ENCODE data around the gene LRRC27. TPM values are rescaled to one million over a fixed set of nuclear protein-coding genes. Genes with fewer than 3 reads are reported as not detected.

LRRC27 gene
- total and polyA plus RNA-seq, 2 experiments from 2014 or later: 19.0 to 21.8 TPM

DNA sequence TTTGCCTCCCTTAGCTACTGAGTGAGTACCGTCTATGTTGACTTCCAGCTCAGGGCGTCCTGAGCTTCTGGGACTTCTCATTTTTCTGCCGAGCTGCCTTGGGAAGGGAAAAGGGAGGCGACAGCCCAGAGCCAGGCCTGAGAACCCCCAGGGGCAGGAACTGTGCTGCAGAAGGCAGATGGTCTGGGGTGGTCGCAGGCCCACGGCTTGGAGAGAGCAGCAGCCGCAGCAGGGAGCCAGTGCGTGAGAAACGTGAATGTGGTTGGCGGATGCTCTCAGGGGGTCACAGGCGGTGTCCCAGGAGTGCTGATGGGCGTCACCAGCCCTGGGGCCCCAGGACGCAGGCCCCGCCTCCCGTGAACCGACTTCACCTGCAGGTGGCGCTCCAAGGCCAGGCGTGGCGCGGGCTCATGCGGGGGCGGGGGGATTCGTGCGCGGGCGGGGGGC lies 55.8 kb downstream of the LRRC27 start:
- DNase-seq (ENCODE audit: low read depth in 1 of 2, low spot score in 1 of 2): peak; percentile 59 to 87
- H3K4me1 ChIP-seq (ENCODE audit: low read depth): peaks cover 25% of the 10 kb centered on the region
- no peaks in the 10 kb centered on the region for H3K36me3 ChIP-seq
- no peaks in the 10 kb centered on the region for H3K27me3 ChIP-seq
- no peaks in the 10 kb centered on the region for H3K9me3 ChIP-seq (ENCODE audit: low read depth)
- peak; percentile 46 for TF ChIP-seq CTCF (IDR thresholded peaks at IDR 0.05; ENCODE audit: low read depth, low read length)
- peak overlapping the region; percentile 78 for H3K27ac ChIP-seq
- no peak overlapping the region for H3K4me3 ChIP-seq

- Histone ChIP-seq H3K9me3 (ENCODE audit: low read depth) (no peaks in the 10 kb centered on the region), H3K4me1 (ENCODE audit: low read depth) (peaks cover 25% of the 10 kb centered on the region), H3K36me3 (no peaks in the 10 kb centered on the region), H3K27ac (no peak overlapping the region), H3K4me3 (no peak overlapping the region), H3K27me3 (no peaks in the 10 kb centered on the region)
- no peak for DNase-seq (ENCODE audit: low read depth in 1 of 2, low spot score in 1 of 2)
- TF ChIP-seq CTCF (IDR thresholded peaks at IDR 0.05; ENCODE audit: low read depth, low read length): no peak
Measured at GRCh38 chr10:132388891-132389432, 57.0 kb downstream of the LRRC27 start.

GRCh38 chr10:132389433-132390169 lies 57.6 kb downstream of the LRRC27 start:
- no peak for DNase-seq (ENCODE audit: low read depth in 1 of 2, low spot score in 1 of 2)
- no peak for TF ChIP-seq CTCF (IDR thresholded peaks at IDR 0.05; ENCODE audit: low read depth, low read length)
- Histone ChIP-seq H3K36me3 (no peaks in the 10 kb centered on the region), H3K9me3 (ENCODE audit: low read depth) (no peaks in the 10 kb centered on the region), H3K27me3 (no peaks in the 10 kb centered on the region), H3K27ac (no peak overlapping the region), H3K4me1 (ENCODE audit: low read depth) (peaks cover 25% of the 10 kb centered on the region), H3K4me3 (no peak overlapping the region)

DNA sequence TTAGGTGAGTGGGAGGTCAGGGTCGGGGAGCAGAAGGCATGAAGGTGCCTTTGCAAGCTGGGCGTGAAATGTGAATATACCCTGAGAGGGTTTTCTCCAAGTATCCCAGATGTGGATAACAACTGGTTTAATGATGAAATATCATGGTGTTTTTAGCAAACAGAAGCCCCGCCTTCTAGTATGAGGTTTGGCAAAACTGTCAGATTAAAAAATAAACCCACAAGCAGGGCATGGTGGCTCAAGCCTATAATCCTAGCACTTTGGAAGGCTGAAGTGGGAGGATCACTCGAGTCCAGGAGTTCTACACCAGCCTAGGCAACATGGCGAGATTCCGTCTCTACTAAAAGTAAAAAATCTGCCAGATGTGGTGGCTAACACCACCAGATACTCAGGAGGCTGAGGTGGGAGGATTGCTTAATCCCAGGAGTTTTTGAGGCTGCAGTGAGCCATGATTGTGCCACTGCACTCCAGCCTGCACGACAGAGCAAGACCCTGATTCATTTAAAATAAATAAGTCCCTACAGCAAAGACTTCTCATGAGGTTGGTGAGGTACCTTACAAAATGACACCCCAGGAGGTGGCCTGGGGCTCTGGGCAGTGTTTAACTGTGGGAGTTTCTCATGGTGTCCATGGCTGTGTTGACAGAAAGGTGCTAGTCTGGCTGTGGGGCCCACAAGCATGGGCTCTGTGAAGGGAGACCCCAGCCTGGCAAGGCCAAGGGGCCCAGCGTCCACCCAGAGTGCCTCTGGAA lies 58.4 kb downstream of the LRRC27 start:
- Histone ChIP-seq H3K9me3 (ENCODE audit: low read depth) (no peaks in the 10 kb centered on the region), H3K27ac (peak overlapping the region; percentile 73), H3K4me3 (no peak overlapping the region), H3K27me3 (no peaks in the 10 kb centered on the region), H3K4me1 (ENCODE audit: low read depth) (peaks cover 25% of the 10 kb centered on the region), H3K36me3 (no peaks in the 10 kb centered on the region)
- TF ChIP-seq CTCF (IDR thresholded peaks at IDR 0.05; ENCODE audit: low read depth, low read length): no peak
- peak in 1 of 2 donors; percentile 34 for DNase-seq (ENCODE audit: low read depth in 1 of 2, low spot score in 1 of 2)

DNA sequence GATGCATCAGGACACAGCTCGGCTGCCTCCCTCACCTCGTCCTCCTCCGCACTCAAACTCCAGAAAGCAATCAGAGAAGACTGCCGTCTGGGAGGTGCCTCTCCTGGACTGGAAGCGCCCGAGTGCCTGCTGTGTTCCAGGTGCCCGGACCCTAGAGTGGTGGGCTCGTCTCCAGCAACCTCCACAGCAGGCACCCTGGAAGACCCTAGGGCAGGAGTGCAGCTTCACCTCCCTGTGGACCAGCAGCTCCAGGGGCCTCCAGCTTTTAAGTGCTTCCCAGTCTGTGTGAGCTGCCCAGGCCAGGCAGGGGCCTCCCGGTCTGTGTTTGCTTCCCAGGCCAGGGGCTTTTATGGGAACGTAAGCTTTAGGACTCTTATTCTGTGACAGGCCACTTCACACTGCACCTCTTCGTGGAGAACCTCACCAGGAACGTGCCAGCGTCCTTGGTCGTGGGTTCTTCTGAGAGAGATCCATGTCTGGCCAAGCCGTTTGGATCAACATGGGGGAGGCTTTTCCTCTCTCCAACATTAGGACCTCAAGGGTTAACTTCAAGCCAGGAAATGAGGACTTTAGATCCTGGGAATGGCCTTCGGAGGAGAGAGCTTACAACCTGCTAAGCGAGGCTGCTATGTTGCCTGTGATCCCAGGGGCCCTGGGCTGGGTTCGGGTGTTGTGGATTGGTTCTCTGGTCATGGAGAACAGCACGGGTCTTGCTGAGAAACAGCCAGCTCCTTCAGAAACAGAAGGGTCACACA lies 59.1 kb downstream of the LRRC27 start:
- peak in 1 of 2 donors; percentile 51 for DNase-seq (ENCODE audit: low read depth in 1 of 2, low spot score in 1 of 2)
- no peak overlapping the region for H3K4me3 ChIP-seq
- H3K27ac ChIP-seq: peak overlapping the region; percentile 73
- no peaks in the 10 kb centered on the region for H3K36me3 ChIP-seq
- H3K4me1 ChIP-seq (ENCODE audit: low read depth): peaks cover 30% of the 10 kb centered on the region
- no peaks in the 10 kb centered on the region for H3K9me3 ChIP-seq (ENCODE audit: low read depth)
- no peaks in the 10 kb centered on the region for H3K27me3 ChIP-seq
- no peak for TF ChIP-seq CTCF (IDR thresholded peaks at IDR 0.05; ENCODE audit: low read depth, low read length)

All from cardiac muscle cell (in vitro differentiated cells and primary cell).